Measurements from ENCODE around the gene NEDD8.

GRCh38 chr14:24211311-24211710 is 20.9 kb downstream of the NEDD8 start:
- TF ChIP-seq CTCF (conservative IDR thresholded peaks at IDR 0.05 in 1 of 2, IDR thresholded peaks at IDR 0.05 in 1 of 2; ENCODE audit: low read depth in 1 of 2, low read length in 2 of 2) (no peak), EZH2 (IDR thresholded peaks at IDR 0.05; ENCODE audit: low read length, missing control alignments) (no peak)

All from fibroblast of lung (primary cell).